HG03045 (cell line): ENCODE data around the gene BDNF.

Source experiments
- ATAC-seq: cut with Tn5 transposase; IDR thresholded peaks from one replicate; pipeline ENCODE4 v1.9.1; 2021; ENCODE audit warnings: mild to moderate bottlenecking, moderate library complexity; ENCODE audit not compliant: unreplicated experiment

Gene BDNF

GRCh38 chr11:27707676-27708075 is 7.4 kb upstream of the BDNF start:
- no peak for ATAC-seq

DNA sequence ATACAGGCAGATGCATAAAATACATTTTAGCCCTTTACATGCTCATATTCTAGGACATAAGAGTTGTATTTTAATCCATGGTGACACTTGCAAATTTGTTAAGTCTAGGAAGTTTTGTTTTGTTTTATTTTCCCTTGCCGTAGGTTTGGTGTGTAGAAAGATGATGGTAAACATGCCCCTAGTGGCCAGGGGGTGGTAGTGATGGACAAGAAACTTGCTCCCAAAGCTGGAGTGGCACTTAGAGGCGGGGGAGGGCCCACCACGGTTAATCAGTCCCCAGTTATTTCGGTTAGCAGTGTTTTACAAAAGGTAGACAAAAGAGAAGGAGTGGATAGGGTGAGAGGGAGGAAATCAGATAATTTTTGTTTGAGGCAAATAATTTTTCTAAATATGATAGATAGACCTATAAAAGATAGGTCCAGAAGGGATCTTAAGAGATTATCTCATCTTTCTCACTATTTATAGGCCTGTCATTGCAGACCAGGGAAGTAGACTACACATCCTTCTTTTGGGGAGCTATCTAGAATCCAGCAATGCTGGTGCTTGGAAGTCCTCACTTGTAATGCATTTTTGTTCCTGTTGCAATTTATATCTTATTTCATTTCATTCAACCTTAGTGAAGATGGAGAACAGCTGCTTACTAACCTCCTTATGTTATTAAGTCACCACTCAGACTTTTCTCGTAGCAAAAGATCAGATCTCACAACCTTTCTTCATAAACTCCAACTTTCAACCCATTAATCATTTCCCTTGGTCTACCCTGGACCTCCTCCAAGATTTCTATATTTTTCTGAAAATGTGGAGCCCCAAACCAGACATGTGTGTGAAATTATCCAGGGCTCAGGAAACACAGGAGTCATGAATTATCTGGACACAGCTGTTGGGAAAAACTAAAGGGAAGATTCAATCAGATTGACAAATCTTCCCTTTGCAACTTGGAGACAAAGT is 5.9 kb upstream of the BDNF start:
- no peak for ATAC-seq

- ATAC-seq, result no peak
Observed at GRCh38 chr11:27703481-27703880, 3.2 kb upstream of the BDNF start.

GRCh38 chr11:27702811-27703210 is 2.6 kb upstream of the BDNF start:
- no peak for ATAC-seq

DNA sequence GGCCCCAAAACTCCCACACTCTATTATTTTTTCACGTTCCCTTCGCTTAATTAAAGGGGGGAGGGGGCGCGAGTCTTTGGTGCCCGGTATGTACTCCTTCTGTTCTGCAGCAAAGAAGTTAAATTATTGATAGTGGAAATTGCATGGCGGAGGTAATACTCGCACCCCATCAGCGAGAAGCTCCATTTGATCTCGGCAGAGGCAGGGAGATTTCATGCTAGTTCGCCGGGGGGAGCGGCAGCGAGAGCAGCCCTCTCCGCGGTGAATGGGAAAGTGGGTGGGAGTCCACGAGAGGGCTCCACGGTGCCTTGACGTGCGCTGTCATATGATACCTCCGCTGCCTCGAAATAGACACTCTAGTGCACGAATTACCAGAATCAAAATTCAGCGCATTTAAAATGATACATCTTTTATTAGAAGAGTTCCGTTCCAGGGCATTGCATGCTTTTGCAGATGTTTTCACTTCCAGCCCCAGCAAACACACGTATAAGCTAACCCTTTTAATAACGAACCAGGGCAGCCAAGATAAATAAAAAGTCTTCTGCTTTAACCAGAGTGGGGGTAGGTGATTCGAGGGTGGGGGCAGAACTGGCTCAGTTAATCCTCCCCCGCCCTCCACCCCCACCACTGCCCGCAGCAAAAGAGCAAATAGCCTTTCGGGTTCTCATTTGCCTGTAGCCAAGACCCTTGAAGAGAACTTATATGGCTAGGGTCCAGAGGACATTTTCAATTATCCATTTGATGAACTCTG is 1.3 kb upstream of the BDNF start:
- ATAC-seq, result no peak

DNA sequence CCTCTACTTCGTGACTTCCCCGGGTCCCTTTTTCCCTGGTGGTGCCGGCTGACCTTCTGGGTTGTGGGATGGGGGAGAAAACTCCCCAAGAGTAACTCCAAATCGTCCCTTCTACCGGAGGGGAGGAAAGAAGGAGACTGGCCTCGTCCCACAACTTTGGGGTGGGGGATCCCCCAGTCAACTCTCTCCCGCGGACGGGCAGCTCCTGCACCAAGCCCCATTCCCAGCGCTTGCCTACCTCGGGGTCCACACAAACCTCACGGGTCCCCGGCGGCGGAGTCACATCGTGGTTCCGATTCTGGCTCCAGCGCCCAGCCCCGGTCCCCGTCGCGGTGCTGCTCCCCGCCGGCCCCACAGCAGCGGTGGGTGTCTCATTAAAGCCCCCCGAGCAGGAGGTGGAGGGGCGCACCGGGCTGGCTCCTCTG is 317 bp downstream of the BDNF start:
- no peak for ATAC-seq

- no peak for ATAC-seq
Observed at GRCh38 chr11:27699242-27699925, 871 bp downstream of the BDNF start.

- peak; percentile 79 for ATAC-seq
Observed at GRCh38 chr11:27698872-27699241, 1.4 kb downstream of the BDNF start.

DNA sequence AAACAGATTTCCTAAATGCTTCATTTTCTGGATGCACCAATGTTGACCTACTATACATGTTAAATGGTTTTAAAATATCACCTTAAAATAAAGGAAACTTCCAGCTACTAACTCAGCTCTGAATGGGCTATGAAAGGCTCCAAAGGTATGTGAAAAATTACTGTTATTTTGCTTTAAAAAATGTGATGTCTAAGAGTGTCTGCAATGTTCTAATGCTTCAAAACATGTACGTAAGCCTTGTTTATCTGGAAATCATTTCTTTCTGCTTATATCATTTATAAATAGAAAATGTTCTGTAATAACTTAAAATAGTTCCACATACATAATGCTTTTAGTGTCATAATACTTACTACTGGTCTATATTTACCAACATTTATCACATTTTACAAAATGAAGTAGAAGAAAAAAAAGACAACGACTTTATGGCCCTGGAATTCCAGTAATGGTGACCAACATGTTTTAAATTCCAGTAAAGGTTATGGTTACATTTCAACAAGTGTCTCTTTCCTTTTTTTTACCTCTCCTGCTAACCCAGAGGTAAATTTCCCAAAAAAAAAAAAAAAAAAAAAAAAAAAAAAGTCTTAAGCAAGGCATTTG is 2.5 kb downstream of the BDNF start:
- no peak for ATAC-seq

DNA sequence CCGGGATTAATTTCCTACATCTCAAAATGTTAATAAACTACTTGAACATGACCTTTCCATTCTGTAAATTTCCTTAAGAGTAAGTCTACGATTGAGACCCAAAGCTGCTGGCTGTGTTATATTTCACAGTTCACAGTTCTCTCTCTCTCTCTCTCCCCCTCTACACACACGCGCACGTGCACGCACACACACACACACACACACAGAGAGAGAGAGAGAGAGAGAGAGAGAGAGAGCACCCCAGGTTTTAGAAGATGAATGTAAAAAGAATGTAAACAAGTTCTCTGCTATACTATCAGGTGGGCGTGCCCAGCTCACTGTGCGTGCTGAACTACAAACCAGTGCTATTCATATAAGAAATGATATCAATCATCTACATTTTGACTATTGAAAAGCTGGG is 3.3 kb downstream of the BDNF start:
- ATAC-seq, result no peak

- no peak for ATAC-seq
Observed at GRCh38 chr11:27696115-27696514, 4.1 kb downstream of the BDNF start.

GRCh38 chr11:27694992-27695391 is 5.3 kb downstream of the BDNF start:
- ATAC-seq, result no peak

- no peak for ATAC-seq
Observed at GRCh38 chr11:27693398-27693797, 6.9 kb downstream of the BDNF start.

DNA sequence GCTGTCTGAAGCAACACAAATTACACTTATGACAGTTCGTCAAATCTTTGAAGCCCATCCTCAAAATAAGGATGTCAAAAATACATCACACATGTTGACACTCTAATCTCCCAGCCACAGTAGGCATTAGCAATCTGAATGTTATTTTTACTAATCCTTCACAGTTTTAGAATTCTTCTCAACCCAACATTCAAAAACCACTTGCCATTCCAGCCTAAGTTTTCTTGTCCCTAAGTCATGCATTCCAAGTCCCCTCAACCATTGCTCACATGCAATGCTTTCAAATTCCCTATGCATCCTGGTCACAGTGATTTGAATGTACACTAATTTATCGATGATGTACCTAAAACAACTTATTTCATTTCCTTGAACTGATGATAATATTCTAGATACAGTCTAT is 7.5 kb downstream of the BDNF start:
- no peak for ATAC-seq

DNA sequence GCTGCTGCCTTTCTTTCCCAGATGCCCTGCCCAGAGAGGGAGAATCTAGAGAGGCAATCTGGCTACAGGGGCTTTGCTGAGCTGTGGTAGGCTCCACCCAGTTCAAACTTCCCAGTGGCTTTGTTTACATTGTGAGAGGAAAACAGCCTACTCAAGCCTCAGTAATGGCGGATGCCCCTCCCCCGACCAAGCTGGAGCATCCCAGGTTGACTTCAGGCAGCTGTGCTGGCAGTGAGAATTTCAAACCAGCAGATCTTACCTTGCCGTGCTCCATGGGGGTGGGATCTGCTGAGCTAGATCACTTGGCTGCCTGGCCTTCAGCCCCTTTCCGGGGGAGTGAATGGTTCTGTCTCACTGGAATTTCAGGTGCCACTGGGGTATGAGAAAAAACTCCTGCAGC is 12.2 kb downstream of the BDNF start:
- ATAC-seq, result no peak

- no peak for ATAC-seq
Observed at GRCh38 chr11:27681664-27682063, 18.6 kb downstream of the BDNF start.

DNA sequence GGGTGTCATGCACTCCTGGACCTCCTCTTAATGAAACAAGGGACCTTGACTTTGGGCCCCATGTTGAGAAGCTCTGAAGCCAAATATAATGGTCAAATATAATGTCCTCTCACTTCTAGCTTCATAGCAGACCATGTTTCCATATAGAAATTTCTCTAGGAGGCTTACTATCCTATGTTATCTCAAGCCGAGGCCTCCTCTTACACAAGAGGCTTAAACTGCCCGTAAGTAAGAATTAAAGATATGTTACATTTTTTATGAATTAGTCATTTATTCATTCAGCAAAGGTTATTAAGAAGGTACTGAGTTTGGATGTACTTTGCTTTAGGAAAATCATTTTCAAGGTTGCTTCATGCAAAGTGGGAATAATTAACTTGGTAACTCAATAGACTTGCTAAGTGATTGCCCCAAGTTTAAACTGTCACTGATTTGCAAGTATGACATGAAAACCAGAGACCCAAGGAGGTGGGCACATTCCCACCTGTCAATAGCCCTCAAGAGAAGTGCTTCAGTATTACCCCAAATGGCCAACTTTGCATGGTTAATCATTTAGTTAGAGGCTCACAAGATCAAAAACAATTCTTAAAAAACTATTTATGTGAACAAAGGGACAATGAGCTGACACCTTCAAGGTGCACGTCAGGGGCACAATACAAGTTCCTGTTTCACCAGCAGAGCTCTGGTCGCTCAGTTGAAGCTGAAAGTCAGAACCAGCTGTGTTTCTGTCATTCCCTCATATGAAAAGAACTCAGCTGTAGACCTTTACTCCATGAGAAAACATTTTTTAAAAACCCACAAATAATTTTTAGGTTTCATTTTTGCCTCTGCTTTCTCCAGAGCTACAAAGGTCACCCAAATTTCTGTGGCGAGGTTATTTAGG is 20.9 kb downstream of the BDNF start:
- no peak for ATAC-seq

GRCh38 chr11:27678242-27678641 is 22.0 kb downstream of the BDNF start:
- no peak for ATAC-seq

GRCh38 chr11:27677108-27677507 is 23.1 kb downstream of the BDNF start:
- ATAC-seq, result no peak

DNA sequence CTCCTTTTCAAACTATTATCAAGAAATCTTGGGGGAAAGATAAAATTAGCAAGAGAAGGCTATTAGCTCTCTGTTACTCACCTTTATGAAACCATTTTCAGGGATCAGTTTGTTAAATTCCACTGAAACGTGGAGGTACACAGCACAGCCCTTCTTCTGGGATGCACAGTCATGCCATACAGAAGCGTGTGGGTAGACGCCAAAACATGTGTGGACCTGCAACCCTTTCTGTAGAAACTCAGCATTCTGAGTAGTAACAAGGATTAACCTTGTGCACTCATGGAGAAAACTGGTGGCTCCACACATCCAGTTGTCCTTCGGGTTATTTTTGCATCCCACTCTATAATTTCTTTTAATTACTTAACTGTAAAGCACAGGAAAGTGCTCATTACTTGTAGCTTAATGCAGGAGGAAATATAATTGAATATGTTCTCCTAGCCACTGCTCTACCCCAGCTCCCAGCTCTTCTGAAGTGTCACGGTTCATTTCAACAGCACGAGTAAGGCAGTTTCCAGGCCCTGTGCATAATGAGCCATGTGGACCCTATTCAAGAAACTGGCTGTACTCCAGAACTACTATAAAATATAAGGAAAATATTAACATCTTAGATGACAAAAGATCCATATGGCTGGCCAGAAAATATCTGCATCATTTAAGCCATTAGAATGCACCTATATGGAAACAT is 26.1 kb downstream of the BDNF start:
- ATAC-seq, result no peak
